Skin of body (tissue), 2 donors: ENCODE data around the gene TLR9. TPM values are rescaled to one million over a fixed set of nuclear protein-coding genes. Genes with fewer than 3 reads are reported as not detected.

Source experiments
- DNase-seq: peaks from one replicate; lab custom pipeline; 2025; lab: John Stamatoyannopoulos, UW
- total RNA-seq: library from RNA; depleted of rRNA; stranded (reverse); fragments of >200 nt; gene quantifications from one replicate; pipeline ENCODE4 v1.2.3, GENCODE V29; 2014

The TLR9 gene
- total RNA-seq, 1 donor from 2014 or later, result not detected

DNA sequence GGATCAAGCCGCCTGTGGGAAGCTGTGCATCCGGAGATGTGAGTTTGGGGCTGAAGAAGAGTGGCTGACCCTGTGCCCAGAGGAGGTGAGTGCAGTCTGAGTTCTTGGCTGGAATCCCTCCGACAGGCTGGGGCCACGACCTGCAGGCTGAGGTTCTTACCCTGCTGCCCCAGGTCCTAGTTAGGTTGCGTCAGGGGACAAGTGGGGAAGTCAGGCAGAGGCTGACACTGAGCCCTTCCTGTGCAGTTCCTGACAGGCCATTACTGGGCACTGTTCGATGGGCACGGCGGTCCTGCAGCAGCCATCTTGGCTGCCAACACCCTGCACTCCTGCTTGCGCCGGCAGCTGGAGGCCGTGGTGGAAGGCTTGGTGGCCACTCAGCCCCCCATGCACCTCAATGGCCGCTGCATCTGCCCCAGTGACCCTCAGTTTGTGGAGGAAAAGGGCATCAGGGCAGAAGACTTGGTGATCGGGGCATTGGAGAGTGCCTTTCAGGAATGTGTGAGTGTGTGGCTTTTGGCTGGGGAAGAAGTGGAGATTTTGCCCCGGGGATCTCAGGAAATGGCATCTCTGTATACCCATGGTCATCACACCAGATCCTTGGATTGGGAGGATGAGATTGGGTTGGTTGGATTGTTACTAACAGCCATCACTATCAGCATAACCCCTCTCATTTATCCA lies 21.4 kb upstream of the TLR9 start:
- no peak for DNase-seq

DNA sequence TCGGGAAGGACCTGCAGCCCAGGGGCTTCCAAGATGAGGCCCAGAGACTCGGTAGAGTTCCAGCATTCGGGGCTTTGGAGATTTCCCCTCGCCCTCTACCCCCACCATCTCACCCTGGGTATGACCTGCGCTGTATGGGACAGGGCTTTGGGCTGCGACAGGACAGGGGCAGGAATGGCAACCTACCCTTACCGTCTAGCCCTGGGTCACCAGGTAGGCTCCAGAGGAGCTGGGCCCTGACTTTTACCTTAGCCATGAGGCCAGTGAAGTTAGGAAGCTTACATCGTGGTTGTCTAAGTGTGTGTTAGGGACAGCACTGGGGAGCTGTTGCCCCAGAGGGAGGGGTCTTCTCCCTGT lies 20.8 kb upstream of the TLR9 start:
- no peak for DNase-seq

DNA sequence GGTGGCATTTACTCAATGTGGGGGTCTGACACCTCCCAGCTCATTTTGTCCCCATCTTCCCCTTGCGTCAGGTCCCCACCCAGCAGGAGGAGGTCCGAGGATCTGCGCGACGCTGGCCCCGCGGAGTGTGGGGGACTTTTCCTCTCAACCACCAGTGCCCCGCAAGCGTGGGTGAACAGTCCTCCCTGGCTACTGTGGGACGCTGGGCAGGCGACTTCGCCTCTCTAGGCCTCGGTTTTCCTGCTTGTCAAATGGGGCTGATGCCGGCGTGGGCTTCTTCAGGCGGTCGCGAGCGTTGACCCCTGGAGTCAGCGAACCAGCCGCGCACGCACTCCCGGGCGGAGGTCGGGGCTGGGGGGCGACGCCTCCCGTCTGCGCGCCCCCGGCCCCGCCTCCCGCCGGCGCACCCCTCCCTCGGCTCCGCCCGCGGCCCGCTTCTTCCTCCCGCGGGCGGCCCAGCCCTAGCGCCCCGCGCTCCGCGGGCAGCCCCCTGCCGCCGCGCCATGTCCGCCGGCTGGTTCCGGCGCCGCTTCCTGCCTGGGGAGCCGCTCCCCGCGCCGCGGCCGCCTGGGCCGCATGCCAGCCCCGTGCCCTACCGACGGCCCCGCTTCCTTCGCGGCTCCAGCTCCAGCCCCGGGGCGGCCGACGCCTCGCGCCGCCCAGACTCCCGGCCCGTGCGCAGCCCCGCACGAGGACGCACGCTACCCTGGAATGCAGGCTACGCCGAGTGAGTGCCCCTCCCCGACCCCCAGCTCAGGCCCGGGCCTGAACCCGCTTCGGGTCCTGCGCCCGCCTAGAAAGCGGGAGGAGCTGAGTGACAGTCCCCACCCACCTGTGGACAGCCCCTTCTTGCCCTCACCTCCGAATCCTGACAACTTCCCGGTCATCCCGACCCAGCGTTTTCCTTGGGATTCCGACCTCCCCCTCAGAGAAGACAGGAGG lies 20.1 kb upstream of the TLR9 start, which contains the start of gene PPM1M:
TSS of gene PPM1M (plus strand) at position 438 of the 942 bp plus-strand sequence. CDS start at position 504, 66 bp downstream.
- peak; percentile 21 for DNase-seq

DNA sequence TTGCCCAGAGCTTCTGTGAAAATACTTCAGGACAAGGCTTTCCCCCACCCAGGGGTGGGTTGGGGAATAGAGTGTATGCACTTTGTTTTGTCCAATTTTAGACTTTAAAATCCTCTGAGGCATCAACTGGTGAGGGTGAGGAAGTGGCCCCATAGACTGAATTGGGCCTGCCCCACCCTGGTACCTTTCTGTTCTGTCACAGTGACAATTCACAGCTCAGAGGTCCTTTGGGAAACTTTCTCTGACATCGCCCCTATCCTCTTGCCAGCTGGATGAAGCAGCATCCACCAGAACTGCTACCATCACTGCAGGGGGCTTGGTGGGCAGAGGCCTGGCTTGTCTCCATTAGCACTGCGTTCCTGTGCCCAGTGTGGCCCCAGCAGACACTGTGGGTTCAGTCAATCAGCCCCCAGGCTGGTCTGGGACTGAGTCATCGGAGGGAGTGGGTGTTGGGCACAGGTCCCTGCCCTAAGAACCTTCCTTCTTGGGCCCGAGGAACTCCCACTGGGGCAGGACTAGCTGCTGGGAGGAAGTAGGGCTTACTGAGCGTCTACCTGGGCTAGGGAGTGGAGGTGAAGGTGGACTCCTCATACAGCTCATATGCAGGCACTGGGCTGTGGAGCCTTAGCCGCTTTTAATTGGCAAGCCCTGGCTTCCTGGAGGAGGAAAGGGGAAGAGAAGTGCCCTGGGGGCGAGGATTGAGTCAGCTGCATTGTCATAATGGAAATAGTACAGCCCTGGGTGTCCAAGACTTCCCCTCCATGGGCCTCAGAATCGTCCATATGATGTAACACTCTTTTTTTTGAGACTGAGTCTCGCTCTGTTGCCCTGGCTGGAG lies 18.6 kb upstream of the TLR9 start:
- no peak for DNase-seq

DNA sequence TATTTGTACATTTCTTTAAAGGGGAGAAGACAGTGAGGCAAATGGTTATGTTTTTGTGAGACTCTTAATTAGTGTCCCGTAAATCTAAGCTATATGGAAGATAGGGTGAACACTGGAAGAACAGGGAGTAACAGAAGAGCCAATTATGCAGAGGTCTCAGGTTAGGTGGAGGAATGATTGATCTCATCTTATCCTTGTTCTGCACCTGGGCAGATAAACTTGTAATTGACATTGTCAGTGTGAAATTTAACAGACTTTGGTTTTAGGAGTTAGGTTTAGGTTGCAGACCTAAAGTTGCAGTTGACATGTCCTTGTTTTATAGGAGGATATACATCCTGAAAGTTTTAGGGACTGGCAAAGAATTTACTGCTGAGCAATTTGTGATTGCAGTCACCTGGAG lies 16.6 kb upstream of the TLR9 start:
- DNase-seq, result no peak

DNA sequence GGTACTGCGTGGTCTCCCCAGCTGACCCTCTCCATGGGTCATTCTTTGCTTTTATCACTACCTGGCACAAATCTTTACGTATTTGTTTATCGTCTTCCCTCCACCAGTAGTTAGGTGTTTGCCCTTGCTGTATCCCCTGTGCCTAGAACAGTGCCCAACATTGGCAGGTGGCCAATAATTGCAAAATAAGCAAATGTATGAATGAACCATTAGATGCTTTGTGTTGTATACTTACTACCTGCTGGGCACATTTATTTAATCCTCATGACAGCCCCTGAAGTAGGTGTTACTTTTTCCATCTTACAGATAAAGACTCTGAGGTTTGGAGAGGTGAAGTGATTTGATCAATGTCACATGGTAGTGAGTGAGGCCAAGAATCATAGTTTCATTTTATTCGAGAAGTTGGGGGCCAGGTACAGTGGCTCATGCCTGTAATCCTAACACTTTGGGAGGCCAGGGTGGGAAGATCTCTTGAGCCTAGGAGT lies 15.5 kb upstream of the TLR9 start:
- DNase-seq, result no peak

DNA sequence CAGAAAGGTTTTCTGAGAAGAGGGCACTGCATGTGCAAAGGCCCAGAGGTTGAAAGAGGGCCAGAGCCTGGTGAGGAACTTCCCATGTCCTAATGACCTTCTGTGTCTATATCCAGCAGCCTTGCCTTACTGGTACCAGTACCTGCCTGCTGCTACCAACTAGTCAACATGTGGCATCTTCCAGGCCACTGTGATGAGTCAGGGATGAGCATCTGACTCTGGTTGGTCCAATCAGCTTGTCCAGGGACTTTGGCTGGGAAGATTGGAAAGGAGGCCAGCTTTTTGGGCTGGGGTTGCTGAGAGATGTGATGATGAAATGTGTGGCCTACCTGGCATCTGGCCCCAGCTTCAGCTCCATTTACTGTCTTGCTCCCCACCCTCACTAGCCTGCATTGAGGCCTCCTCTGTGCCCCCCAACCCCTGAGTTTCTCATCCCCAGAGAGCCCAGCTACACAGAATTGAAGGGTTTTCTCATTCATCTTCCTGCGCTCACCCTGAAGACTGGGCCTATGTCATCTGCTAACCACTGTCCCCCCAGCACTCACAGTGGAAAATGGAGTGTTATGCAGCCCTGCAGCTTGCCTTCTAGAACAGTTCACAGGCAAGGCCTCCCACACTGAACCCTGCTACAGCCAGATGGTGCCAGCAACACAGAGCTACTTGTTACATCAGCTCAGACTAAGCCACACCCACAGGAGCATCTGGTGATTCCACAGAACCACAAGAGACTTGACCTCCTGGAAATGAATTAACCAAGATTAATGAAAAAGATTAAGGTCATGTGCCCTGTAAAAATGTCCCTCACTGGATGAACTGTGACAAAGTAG lies 14.8 kb upstream of the TLR9 start:
- DNase-seq, result peak; percentile 28

DNA sequence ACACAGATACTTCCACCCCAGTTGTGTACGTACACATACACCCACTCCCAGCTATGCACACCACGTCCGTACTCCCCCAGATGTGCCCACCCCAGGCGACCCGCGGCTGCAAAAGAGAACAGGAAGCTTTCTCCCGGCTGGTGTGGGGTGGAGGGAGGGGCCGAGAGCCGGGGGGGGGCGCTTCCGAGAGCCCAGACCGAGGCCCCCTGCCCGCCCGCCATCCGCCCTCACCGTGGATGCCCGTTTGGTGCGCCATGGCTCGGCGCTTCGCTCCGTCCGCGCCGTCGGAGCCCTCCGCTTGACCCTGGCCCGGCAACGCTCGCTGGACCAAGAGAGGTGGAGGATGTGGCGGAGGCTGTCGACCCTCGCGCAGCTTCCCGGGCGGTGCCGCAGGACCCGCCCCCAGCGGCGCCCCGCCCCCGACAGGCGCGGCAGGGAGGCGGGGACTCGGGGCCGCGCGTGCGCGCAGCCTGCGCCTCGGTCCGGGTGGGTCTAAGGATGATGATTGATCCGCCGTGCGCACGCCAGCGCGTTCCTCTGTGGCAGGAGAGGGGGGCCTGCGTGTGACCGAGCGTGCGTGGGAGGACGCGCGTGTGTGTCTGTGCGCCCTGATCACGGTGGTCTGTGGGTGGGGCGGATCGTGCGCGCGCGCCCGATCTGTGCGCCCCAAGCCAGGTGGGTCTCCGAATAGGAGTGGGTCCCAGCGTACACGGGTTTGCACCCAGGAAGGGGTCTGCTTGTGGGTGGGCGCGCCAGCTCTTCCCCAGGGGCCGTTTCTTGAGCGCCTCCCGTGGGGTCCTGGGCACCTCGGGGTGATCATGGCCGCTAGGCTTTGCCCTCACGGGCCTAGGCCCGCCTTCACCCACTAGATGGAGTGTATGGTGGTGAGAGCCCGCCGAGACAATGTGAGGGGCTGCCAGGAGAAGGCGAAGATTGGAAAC lies 13.6 kb upstream of the TLR9 start, which contains the start of gene TWF2:
TSS of gene TWF2 (minus strand) at position 398 of the 941 bp plus-strand sequence. CDS start at position 256, 142 bp downstream.
- peak; percentile 78 for DNase-seq

DNA sequence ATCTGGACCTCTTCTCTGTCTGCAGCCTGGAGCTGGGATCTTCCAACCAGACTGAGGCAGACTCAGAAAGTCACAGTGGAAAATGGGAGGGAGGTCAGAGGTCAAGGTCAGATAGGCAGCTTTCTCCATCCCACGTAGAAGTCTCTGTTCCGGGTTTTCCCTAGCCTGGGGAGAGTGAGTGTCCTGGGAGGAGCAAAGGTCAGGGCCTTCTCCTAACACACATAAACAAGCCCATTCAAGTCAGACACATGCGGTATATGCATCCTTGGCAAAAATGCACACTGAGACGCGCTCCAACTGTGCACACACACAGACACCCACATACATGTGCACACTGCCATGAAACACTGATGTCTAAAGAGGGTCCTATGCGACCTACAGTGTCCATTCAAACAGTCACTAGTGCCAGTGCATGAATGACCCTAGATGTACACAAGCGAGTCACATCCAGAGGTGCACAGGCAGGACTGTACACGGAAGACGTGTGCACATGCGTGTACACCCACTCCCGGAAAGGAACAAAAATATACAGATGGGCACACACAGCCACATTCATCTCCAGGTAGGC lies 12.8 kb upstream of the TLR9 start:
- no peak for DNase-seq

DNA sequence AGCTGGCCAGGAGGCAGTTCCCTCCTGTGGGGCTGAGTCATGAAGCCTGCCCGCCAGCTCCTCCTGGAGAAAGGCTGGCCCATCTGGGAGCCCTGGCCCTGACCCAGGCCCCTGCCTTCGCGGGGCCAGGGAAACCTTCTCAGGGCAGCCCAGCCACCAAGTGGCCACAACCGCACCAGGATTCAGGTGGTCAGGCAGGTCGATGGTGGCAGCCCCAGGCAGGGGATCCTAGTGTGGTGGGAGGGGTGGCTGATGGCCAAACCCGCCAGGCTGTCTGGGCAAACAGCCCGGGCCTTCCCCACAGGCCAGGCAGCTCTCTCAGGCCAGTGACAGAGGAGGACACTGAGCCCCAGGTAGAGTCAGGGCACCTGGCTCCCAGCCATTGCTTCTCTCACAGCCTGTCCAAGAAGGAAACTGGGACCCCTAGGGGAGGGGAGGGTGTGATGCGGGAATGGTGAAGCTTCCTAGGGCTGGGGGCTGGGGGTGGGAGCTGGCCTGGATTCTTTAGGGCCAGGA lies 12.3 kb upstream of the TLR9 start:
- DNase-seq, result no peak

DNA sequence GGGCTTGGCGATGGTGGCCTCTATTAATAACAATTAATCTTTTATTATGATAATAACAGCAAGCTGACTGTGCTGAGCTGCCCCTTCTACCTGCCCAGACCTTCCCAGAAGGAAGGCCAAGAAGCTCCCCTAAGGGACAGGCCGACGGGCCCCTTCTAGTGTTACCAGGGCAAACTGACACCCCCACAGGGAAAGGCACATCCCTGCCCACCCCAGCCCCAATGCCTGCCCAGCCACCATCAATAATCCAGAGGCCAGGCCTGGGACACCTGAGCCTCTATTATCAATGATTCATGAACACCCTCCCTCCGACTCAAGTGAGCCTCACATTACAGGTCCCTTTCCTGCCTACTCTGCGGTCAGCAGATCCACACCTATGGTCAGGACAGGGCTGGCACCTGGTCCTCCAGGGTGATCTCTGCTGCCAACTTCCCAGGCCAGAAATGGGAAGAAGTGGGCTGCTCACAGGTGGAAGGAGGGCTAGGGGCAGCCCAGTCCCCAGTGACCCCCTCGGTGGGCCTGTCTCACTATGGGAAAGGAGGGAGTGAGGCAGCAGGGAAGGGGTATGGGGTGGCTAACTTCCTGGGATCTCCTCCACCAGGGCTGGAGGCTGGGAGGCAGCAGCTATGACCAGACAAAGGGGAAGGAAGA lies 11.7 kb upstream of the TLR9 start:
- no peak for DNase-seq

DNA sequence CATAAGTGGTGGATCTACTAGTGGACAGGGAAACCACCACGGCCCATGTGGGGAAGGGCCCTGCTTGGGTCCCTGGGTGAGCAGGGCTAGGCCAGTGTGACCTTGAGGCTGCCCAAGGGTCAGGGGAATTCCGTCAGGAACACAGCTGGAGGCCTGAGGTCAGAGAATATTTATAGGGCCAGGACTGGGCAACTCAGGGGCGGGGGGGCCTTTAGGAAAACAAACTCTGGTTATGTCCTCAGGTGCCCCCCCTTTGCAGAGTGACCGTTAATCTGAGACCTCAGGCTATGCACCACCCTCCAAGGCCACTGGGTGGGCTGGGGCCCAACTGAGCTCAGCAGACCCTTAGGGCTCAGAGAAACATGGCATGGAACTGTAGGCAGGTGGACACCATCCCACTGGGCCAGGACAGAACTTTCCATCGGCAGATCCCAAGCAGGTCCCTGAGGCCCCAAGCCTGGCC lies 11.0 kb upstream of the TLR9 start:
- no peak for DNase-seq

DNA sequence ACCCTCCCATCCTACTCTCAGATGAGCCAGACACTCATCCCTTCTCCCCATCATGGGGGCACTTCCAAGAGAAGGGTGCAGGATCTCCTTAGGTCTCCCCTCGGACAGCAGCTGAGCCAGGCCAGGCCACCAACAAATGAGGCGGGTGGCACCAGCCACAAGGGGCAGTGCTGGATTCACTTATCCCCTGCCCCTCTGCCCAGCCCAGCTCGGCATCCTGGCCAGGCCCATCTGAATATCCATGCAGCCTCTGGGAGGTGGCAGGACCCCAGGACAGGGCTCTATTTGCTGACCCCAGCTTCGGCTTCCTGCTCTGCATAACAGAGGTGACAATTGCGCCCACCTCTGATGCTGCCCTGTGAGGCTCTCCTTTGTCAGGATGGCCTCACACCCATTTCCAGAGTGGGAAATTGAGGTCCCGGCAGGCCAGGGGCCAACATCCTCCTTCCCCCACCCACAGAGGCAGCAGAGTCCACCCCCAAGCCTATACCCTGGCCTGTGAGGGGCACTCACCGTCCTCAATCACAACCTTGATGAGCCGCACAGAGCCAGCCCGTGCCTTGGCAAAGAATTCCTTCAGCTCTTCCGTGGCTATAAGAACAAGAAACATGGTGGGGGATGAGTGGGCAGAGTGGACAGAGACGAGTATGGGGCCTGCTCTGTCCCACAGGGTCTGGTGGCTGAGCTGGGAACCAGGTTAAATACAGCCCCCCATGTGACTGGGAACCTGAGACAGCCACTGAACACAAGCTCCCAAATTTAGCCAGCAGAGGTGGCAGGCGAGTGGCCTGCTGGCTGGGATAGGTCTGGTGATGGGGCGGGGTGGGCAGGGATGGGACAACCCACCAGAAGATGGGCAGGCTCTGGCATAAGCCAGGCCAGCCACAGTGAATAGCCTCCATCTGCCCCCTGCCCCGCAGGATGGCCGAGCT lies 9.3 kb upstream of the TLR9 start:
- DNase-seq, result no peak

DNA sequence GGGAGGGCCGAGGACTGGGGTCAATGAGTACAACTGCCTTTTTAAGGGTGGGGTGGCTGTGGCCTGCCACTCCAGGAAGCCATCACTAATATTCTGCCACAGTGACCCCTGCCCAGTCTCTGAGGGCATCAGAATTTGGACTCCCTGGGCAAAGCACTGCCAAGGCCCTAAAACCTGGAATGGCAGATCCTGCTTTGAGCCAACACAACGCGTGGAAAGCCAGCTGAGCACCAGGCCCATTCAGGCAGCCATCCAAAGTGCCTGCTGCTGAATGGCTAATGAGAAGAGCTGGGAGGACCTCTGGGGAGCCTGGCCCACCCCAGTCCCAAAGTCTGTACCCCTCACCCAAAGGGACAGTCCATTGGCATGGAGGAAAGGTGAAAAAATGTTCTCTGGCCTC lies 8.5 kb upstream of the TLR9 start:
- no peak for DNase-seq

DNA sequence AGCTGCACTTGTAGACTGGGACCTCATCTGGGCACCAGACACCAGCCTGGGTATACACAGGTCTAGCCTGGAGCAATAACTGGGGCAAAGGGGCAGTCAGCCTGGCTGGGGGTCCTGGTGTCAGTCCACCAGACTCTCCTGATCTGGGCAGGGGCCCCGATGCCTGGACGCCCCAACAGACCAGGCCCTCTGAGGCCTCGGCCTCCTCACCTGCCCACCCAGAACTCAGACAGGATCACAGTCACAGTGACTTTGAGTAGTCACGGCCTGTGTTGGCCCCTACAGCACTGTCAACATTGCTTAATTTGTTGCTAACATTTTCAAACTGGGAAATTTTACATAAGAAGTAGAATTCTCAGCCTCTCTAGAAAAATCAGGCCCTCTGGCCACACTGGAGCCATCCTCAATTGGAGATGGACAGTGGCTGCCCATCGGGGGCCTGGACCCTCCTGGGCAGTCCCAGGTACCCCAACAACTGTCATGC lies 7.7 kb upstream of the TLR9 start:
- no peak for DNase-seq

DNA sequence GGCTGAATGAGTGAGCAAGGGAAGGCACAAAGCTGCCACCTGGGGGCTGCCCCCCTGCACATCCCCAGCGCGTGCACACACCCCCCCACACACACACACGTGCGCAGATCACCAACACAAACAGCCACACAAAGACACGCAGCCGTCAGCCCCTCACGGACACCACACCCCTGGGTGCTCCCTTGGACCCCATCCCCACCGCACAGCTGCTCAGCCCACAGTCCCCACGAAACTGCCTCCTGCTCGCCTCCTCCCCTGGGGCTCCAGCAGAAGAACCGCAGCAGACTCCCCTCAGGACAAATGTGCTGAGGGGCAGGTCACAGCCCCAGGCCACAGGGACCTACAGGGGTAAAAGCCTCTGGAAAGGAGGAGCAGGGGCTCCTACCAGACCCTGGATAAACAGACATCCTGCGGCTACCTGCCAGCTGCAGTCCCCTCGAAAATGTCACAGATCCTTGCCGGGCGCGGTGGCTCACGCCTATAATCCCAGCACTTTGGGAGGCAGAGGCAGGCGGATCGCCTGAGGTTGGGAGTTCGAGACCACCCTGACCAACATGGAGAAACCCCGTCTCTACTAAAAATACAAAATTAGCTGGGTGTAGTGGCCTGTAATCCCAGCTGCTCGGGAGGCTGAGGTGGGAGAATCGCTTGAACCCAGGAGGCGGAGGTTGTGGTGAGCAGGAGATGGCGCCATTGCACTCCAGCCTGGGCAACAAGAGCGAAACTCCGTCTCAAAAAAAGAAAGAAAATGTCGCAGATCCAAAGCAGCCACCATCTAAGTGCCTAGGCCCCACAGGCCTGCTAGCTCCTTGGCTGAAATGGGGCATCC lies 7.0 kb upstream of the TLR9 start:
- no peak for DNase-seq
